CD1c-positive myeloid dendritic cell (primary cell): Measurements from ENCODE around the gene DNAL4.

Experiments
- DNase-seq: peaks from one replicate; pipeline ENCODE4 v3.0.0-alpha.2; 2016; ENCODE audit errors: extremely low spot score

DNAL4 gene

DNA sequence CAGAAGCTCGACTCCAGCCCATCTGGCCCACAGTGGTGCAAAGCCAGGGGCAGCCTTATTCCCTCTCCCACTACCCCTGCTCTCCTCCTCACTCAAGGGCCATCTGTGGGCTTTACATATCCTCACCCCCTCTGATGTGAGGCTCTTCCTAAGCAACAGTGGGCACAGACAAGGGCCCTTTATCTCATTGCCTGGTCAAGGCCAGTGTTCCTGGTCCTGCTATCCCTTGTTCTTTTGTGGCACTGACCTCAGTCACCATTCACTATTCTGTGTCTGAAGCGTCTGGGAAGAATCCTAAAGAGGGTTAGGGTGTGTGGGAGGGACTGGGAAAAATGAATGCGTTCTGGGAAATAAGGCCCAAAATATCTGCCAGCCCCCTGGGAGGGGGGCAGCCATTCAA, 7.3 kb downstream of the DNAL4 start:
- no peak for DNase-seq

DNA sequence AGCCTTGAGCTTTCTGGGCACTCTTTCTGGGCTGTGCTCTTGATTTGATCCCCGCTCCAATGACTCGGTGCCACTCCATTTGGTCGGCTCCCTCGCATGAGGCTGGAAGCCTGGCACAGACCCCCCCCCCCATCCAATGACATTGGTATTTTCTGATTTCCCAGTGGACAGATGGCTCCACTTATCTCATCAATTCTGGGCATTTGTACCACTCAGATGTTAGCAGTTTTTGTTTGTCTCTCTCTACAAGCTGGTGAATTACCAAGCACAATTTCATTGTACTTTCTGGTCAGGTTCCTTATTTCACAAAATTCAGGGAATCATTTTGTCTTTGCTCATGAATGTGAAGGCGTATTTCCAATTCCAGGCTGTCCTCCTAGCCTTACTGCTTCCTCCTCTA, 9.1 kb downstream of the DNAL4 start:
- DNase-seq = no peak

DNA sequence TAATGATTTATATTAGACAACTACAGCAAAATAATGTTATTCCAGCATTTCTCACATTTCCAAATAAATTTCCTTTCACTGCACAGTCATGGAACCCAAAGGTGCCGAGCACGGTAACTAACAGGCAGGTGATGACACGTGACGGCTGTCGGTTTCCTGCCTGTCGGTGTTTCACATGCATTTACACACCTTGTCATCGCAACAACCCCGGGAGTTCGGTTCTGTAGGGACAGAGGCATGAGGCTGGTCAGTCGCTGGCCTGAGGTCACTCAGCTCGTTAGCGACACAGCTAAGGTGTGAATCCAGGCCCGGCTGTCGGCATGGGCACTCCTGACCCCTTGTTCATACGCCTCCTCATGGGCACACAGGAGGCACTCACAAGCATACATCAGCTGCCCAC, 9.9 kb downstream of the DNAL4 start:
- DNase-seq = no peak

DNA sequence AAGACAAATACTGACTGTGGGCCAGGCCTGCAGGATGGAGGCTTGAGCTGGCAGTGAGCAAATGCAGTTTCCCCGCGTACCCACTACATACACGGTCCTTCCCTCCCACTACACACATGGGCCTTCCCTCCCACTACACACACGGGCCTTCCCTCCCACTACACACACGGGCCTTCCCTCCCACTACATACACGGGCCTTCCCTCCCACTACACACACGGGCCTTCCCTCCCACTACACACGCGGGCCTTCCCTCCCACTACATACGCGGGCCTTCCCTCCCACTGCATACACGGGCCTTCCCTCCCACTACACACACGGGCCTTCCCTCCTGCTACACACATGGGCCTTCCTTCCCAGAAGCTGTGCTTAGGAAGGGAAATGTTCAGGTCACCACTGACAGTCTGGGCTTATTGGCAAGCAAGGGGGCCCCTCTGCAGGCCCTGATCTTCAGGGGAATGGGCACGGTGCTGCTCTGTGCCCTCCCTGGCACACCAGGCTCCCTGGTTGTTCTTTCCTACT, 10.8 kb downstream of the DNAL4 start:
- DNase-seq = no peak

DNA sequence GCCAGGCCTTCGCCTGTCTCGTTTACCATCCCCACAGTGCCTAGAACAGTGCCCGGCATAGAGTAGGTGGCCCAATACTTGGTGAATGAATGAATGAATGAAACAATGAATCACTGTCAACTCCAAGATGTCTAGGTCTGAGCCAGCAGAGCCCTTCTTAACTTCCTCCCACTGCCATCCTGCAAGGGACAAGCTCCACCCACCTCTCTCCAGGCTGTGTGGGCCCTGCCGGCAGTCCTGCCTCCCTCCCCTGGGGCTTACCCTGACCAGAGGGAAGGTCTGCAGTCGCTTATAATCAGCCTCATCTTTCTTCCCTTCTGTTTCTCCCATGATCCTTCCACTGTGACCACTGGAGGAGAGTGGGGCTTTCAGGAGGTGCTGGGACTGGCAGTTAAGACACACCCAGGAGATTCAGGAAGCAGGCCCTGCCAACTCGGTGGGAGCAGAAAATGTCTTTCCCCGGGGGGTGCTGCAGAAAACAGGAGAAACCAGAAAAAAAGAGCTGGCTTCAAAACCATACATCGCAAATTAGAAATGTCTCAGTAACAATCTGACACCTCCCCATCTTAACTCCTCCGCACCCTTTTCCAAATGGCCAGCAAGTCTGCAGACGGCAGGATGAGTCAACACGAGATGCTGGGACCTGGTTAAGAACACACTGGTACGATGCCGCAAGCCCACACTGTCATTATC, 11.4 kb downstream of the DNAL4 start:
- DNase-seq = peak; percentile 34

DNA sequence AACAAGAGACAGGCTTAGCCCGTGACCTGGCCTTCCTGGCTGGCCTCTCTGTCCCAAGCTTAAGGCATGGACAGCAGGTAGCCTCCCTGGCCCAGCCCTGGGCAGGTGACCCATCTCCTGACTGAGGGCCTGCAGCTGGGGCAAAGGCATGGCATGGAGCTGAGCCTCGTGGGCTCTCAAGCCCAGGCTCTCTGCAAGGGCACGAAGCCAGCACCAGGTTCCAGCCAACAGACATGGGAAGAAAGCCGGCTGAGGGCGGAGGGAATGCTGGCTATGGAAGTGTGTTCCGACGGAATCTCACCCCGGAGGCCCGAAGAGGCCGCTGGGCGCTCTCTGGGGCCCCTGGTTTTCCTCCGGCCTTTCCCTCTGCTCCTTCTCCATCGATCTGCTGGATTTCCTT, 12.9 kb downstream of the DNAL4 start:
- DNase-seq = no peak

GRCh38 chr22:38777087-38777671, 16.8 kb downstream of the DNAL4 start:
- DNase-seq = no peak

- DNase-seq = no peak
Observed at GRCh38 chr22:38776086-38776485, 17.9 kb downstream of the DNAL4 start.

- DNase-seq = no peak
Observed at GRCh38 chr22:38775656-38776055, 18.3 kb downstream of the DNAL4 start.

DNA sequence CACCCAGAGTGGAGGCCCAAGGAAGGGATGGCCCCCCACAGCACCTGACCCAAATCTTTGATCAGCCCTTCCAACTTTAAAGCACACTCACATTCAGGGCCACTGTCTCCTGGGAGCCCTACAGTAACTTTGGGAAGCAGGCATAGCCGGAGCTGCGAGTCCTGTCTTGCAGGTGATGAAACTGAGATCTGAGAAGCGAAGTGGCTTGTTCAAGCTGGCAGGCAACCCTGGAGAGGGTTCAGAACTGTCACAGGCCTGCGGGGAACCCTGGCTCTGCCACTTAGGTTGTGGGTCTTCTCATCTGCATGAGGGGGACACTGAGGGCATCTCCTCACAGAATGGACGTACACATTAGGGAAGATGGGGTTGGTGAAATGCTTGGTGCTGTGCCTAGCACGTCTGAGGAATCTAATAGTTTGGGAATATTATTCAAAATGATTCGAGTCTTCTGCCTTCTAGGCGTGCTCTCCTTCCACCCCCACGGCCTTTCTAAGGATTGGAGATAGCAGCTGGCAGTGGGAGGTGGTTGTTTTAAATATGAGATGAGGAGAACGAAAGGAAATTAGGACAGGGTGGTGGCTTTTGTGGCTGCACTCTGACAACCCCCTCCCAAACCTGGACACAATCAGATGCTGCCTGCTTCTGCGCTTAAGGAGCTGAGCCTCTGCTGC, 19.3 kb downstream of the DNAL4 start:
- DNase-seq = no peak

DNA sequence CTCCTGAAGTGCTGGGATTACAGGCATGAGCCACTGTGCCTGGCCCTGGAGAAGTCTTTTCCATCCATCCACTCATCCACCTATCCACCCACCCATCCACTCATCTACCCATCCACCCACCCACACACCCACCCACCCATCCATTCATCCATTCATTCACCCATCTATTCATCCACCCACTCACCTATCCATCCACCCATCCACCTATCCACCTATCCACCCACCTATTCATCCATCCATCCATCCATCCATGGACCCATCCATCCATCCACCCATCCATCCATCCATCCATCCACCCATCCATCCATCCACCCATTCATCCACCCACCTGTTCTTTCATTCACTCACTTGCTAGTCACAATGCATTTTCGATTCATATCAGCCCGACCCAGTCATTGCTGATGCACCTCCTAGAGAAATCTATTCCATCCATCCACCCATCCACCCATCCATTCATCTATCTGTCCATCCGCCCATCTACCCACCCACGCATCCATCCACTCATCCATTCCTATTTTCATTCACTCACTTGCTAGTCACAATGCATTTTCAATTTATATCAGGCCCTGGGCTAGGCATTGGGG, 20.5 kb downstream of the DNAL4 start:
- no peak for DNase-seq

DNA sequence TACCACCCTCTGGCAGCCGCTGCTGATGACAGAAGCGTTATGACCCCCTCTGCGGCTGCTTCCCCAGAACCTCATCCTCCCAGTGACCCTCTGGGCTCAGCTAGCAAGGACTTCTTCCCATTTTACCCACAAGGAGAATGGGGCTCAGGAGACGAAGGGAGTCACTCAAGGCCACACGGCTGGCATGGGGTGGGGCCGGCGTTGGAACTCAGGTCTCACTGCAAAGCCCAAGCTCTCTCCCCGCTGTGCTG, 21.4 kb downstream of the DNAL4 start:
- no peak for DNase-seq

DNA sequence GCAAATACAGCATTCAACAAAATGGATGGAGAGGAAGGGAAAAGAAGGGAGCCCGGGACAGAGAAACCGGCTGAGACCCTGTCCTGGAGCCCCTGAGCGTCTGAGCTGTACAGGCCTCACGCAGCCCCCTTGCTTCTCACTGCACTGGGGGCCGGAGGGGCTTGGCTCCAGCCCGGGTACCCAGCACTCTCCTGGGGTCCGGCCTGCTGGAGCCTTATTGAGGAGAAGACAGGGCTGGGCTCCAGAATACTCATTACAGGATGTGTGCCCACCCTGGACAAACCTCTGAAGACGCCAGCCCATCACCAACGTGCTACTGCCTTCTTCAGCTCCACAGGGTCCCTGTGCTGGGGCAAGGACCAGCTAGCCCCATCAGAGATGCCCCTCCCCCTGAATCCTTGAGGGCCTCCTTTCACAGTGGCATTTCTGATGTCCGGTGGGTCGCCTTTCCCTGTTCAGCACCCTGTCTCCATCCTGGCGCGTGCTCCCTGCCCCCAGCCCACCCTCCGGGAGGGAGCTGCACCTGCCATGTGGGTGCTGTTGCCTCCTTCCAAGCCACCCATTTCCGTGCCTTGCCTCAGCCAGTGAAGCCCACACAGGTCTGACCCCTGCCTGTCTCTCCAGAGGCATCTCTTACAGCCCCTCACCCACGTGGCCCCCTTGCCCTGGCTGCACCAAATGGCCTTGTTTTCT, 23.5 kb downstream of the DNAL4 start:
- DNase-seq = no peak

DNA sequence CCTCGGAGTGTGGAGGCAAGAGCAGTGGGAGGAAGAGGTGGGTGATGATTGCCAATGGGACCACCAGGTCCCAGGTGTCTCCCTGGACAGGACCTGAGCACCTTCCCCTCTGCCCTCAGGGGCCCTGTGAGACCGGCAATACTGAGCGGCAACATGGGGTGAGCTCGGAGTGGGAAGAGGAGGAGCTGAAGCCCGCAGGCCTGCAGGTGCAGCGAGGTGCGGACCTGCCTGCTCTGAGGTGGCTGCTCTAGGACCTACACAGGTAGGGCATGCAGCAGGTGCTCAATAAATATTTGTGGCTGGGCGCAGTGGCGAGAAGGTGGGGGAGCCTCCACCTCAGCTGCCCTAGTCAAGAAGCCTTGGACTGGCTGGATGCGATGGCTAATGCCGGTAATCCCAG, 25.9 kb downstream of the DNAL4 start:
- no peak for DNase-seq

GRCh38 chr22:38767313-38767712, 26.6 kb downstream of the DNAL4 start:
- DNase-seq = no peak

DNA sequence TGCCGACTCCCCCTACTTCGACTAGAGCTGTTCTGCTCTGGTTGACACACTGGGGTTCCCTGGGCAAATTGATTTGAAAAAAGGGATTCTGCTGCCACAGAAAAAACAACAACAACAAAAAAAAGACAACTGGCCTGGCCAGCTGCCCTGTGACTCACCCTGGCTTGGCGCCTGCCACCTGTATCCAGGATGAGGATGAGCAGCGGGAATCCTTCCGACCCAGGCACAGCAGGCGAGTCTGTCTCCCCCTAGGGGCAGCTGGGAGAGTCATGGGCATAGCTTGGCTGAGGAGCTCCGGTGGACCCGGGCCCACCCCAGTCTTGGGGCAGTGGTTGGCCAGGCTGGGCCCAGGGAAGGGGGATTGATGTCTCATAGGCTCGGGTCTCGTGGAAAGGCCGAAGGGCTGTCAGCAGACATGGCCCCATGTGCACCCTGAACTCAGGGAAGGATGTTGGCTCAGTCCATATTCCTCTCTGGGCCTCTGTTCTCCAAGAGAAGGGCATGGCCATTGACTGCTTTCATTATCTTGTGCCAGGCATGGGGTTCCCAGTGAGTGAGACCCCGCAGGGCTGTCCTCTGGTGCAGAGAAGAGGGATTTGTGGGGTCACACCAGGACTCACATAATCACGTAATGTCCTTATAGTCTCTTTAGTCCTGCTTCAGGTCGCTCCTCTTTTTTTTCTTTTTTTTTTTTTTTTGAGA, 27.7 kb downstream of the DNAL4 start:
- peak; percentile 42 for DNase-seq

DNA sequence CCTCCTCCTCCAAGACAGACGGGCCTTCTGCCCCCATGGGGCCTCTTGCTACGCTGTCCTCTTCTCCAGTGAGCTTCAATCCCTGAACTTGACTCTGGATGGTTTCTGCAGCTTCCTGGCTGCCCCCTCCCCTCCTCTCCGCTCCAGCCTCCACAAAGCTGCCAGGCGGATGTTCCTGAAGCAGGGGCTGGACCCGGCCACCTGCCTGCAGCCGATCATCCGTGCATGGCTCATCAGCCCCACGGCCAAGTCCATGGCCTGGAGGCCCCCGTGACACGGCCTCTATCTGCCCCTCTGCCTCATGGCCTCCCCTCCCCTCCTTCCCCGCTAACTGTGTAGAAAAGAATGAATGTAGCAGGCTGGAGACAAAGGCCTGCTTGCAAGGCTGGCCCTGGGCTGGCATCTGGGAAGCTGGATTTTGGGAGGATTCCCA, 31.4 kb downstream of the DNAL4 start:
- no peak for DNase-seq

GRCh38 chr22:38761202-38762162, 32.5 kb downstream of the DNAL4 start:
- DNase-seq = no peak

- no peak for DNase-seq
Observed at GRCh38 chr22:38760477-38761201, 33.3 kb downstream of the DNAL4 start.

DNA sequence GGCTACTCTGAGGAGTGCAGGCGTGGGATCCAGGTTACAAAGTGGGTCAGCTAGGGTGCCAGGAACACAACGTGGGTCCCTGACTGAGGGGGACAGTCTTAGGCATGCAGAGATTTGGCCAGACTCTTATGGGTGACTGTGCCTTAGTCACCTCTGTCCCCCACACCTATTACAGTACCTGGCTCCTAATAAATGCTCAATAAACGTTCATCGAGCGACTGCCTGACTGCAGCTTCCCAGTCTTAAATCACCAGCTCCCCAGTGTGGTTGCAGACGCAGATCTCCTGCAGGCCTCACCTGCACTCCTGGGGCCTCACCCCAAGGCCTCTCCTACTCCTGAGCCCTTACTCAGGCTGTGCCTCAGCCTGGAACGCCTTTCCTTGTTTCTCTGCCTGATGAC, 34.9 kb downstream of the DNAL4 start:
- DNase-seq = no peak
